ENCODE data around the gene VAT1.

DNA sequence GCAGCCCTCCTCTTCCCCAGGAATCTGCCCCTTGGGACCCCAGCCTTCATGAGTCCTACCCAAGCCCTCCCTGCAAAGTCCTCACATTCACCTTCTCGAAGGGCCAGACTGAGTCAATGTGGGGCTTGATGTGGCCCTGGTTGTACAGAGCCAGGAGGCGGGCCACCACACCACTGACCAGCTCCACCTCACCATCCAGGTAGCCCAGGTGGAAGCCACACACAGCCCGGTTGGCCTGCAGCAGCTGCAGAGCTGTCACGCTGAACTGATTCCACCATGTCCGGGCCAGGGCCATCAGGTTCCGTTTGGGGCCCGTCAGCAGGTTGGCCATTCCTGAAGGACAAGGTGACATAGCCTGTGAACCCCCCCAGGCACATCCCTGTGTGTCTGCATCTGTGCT lies 6.0 kb downstream of the VAT1 start:
- TF ChIP-seq, protein P1, sequence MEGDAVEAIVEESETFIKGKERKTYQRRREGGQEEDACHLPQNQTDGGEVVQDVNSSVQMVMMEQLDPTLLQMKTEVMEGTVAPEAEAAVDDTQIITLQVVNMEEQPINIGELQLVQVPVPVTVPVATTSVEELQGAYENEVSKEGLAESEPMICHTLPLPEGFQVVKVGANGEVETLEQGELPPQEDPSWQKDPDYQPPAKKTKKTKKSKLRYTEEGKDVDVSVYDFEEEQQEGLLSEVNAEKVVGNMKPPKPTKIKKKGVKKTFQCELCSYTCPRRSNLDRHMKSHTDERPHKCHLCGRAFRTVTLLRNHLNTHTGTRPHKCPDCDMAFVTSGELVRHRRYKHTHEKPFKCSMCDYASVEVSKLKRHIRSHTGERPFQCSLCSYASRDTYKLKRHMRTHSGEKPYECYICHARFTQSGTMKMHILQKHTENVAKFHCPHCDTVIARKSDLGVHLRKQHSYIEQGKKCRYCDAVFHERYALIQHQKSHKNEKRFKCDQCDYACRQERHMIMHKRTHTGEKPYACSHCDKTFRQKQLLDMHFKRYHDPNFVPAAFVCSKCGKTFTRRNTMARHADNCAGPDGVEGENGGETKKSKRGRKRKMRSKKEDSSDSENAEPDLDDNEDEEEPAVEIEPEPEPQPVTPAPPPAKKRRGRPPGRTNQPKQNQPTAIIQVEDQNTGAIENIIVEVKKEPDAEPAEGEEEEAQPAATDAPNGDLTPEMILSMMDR (conservative IDR thresholded peaks at IDR 0.05 in 1 of 2, IDR thresholded peaks at IDR 0.05 in 1 of 2; ENCODE audit: extremely low read depth in 1 of 2, insufficient read depth in 1 of 2, low read depth in 1 of 2, low read length in 2 of 2) = no peak
- no peak for TF ChIP-seq EZH2 (IDR thresholded peaks at IDR 0.05; ENCODE audit: borderline replicate concordance, low read length)
